HepG2 (cell line): ENCODE measurements around the gene SYN1. TPM values are rescaled to one million over a fixed set of nuclear protein-coding genes. Genes with fewer than 3 reads are reported as not detected.

ENCODE experiments used
- ATAC-seq: fragments of 200-7000 bp; cut with Tn5 transposase; 3 replicates; pipeline ENCODE4 v1.9.1; 2020; ENCODE audit warnings: mild to moderate bottlenecking, moderate library complexity
- BruUV-seq: library from RNA; stranded (reverse); fragments of 400-500 nt; replicated peaks from 2 replicates; lab custom pipeline; 2021; lab: Mats Ljungman, UMichigan
- CTCF ChIA-PET: fragments of 300-600 bp; formaldehyde crosslinking; extraction: SDS; loops from one replicate; lab custom pipeline; 2021; ENCODE audit warnings: low total read pairs, inconsistent platforms, low intra/inter-chr PET ratio; lab: Yijun Ruan, JAX
- POLR2A ChIA-PET: fragments of 350-600 bp; sonication (Branson Sonifier 250); formaldehyde crosslinking; loops from one replicate; lab custom pipeline; 2020; ENCODE audit warnings: antibody characterized with exemption, inconsistent platforms; lab: Yijun Ruan, JAX
- DNase-seq: peaks from one replicate; pipeline ENCODE4 v3.0.0-alpha.2; 2015; ENCODE audit warnings: low spot score
- FAIRE-seq: peaks from 3 replicates; lab custom pipeline; 2011; peaks lifted over from hg19 to GRCh38; lab: Jason Lieb, UNC
- H2AFZ ChIP-seq: one replicate; pipeline ENCODE4 v1.6.1; 2011; ENCODE audit warnings: low read length, inconsistent platforms
- H3K27ac ChIP-seq: fragments of 300-600 bp; 3 replicates; pipeline ENCODE4 v1.8.0; 2011; ENCODE audit warnings: mixed run types, mild to moderate bottlenecking, mixed read lengths, low read length, inconsistent platforms; ENCODE audit not compliant: insufficient read depth; ENCODE audit errors: extremely low read length
- H3K27me3 ChIP-seq, 2 experiments: fragments of 200-600 bp in 1 of 2; 2 replicates in 1 of 2; 3 replicates in 1 of 2; pipeline versions ENCODE4 v1.6.0 to v1.8.0; 2011; ENCODE audit warnings: low read length in 2 of 2, mild to moderate bottlenecking in 2 of 2, moderate library complexity in 2 of 2, inconsistent platforms in 1 of 2; ENCODE audit not compliant: insufficient read depth in 2 of 2, control insufficient read depth in 1 of 2
- H3K36me3 ChIP-seq, 2 experiments: fragments of 200-600 bp in 1 of 2; replicated peaks in 1 of 2; 2 replicates in 1 of 2; 3 replicates in 1 of 2; pipeline versions ENCODE4 v1.5.1 to v1.8.0; 2011; ENCODE audit warnings: low read length in 2 of 2, inconsistent platforms in 1 of 2; ENCODE audit not compliant: insufficient read depth in 2 of 2, control insufficient read depth in 1 of 2
- H3K4me1 ChIP-seq: 2 replicates; pipeline ENCODE4 v1.5.1; 2012; ENCODE audit warnings: low read length, inconsistent platforms; ENCODE audit not compliant: insufficient read depth
- H3K4me2 ChIP-seq: 2 replicates; pipeline ENCODE4 v1.6.0; 2011; ENCODE audit warnings: low read depth, low read length, inconsistent platforms
- H3K4me3 ChIP-seq, 3 experiments: fragments of 200-600 bp in 1 of 3; sonication (generic), shearing (Covaris generic) in 1 of 3; replicated peaks in 1 of 3; 2 replicates each; pipeline ENCODE4 v1.5.1; 2011 to 2016; ENCODE audit warnings: low read length in 3 of 3, inconsistent platforms in 2 of 3, low read depth in 2 of 3, mild to moderate bottlenecking in 2 of 3, control low read depth in 1 of 3, mixed read lengths in 1 of 3; ENCODE audit not compliant: insufficient read depth in 1 of 3
- H3K79me2 ChIP-seq: one replicate; pipeline ENCODE4 v1.6.1; 2011; ENCODE audit warnings: low read length, inconsistent platforms; ENCODE audit not compliant: insufficient read depth
- H3K9ac ChIP-seq: 2 replicates; pipeline ENCODE4 v1.6.0; 2011; ENCODE audit warnings: mild to moderate bottlenecking, low read depth, low read length, inconsistent platforms; ENCODE audit not compliant: insufficient read depth
- H3K9me3 ChIP-seq: 2 replicates; pipeline ENCODE4 v1.5.1; 2012; ENCODE audit warnings: mild to moderate bottlenecking, low read length
- H4K20me1 ChIP-seq: 2 replicates; pipeline ENCODE4 v1.6.0; 2011; ENCODE audit warnings: inconsistent platforms, mild to moderate bottlenecking, low read length, moderate library complexity; ENCODE audit not compliant: insufficient read depth
- ATRX ChIP-seq: sonication (generic); formaldehyde crosslinking; IDR thresholded peaks from 2 replicates; pipeline ENCODE4 v1.4.0; 2020; ENCODE audit warnings: missing genetic modification reagents, borderline replicate concordance
- MYNN ChIP-seq: sonication (generic); formaldehyde crosslinking; IDR thresholded peaks from 2 replicates; pipeline ENCODE4 v1.4.0; 2020; ENCODE audit warnings: mild to moderate bottlenecking, low read depth, missing genetic modification reagents
- NFIC ChIP-seq: IDR thresholded peaks from 2 replicates; pipeline ENCODE4 v1.6.1; 2012; ENCODE audit warnings: mild to moderate bottlenecking, low read length, inconsistent platforms
- NR2F1 ChIP-seq, 2 experiments: fragments of 450-650 bp in 1 of 2; formaldehyde crosslinking in 1 of 2; IDR thresholded peaks; 2 replicates each; pipeline versions ENCODE4 v1.5.0 to v1.6.1; 2016 to 2020; ENCODE audit warnings: mild to moderate bottlenecking in 1 of 2, missing compliant biosample characterization in 1 of 2, missing genetic modification reagents in 1 of 2, moderate library complexity in 1 of 2
- RARA ChIP-seq: IDR thresholded peaks from 2 replicates; pipeline ENCODE4 v1.6.1; 2016; ENCODE audit warnings: missing genetic modification reagents, missing compliant biosample characterization
- ZNF350 ChIP-seq: sonication (generic); formaldehyde crosslinking; IDR thresholded peaks from 2 replicates; pipeline ENCODE4 v1.4.0; 2020; ENCODE audit warnings: mild to moderate bottlenecking, low read depth, missing genetic modification reagents, borderline replicate concordance
- ZNF670 ChIP-seq: sonication (generic); formaldehyde crosslinking; IDR thresholded peaks from 2 replicates; pipeline ENCODE4 v1.8.0; 2022; ENCODE audit warnings: mild to moderate bottlenecking, missing genetic modification reagents, borderline replicate concordance
- ZNF703 ChIP-seq: sonication (generic); formaldehyde crosslinking; IDR thresholded peaks from 2 replicates; pipeline ENCODE4 v1.5.1; 2020; ENCODE audit warnings: missing genetic modification reagents, mild to moderate bottlenecking, moderate library complexity, borderline replicate concordance
- WGBS: methylation state at CpG from one replicate; pipeline ENCODE4 v1.1.6; 2017; ENCODE audit warnings: low lambda C conversion rate; 5-methylcytosine and 5-hydroxymethylcytosine counted together
- in situ Hi-C: cut with HindIII; loops from 2 replicates; pipeline ENCODE4 v1.10.0; 2017; ENCODE audit warnings: low pct_unique_long_range_greater_than_20kb; ENCODE audit not compliant: extremely low pct_ligation_motif_present
- intact Hi-C: fragments of 100-400 bp; cut with micrococcal nuclease; formaldehyde crosslinking; loops from one replicate; pipeline ENCODE4 v1.10.0; 2022; ENCODE audit not compliant: unreplicated experiment
- polyA plus RNA-seq, 8 experiments: library from polyadenylated mRNA; depleted of rRNA in 3 of 8; stranded (reverse) in 7 of 8; unstranded in 1 of 8; fragments of >200 nt; fragmentation: Illumina TruSeq in 4 of 8; extraction: Trizol in 4 of 8; gene quantifications; 2 replicates each; pipeline versions ENCODE4 v1.2.1 to v1.2.3, GENCODE V29; 2011 to 2016; ENCODE audit warnings: low read depth in 4 of 8, missing spikeins in 1 of 8, mixed read lengths in 1 of 8; ENCODE audit not compliant: insufficient read depth in 1 of 8
- total RNA-seq, 5 experiments: library from RNA; depleted of rRNA; stranded (reverse); fragments of >200 nt; fragmentation: Illumina TruSeq; extraction: Trizol; gene quantifications; 2 replicates each; pipeline ENCODE4 v1.2.3, GENCODE V29; 2016; ENCODE audit warnings: low read depth in 1 of 5
- TF ChIP-seq, protein P1 (sequence below): IDR thresholded peaks from 2 replicates; pipeline ENCODE4 v1.6.1; 2016; ENCODE audit warnings: missing genetic modification reagents, missing compliant biosample characterization
- TF ChIP-seq, protein P2 (sequence below): sonication (generic); formaldehyde crosslinking; IDR thresholded peaks from 2 replicates; pipeline ENCODE4 v1.4.0; 2020; ENCODE audit warnings: missing genetic modification reagents, mild to moderate bottlenecking, borderline replicate concordance

Gene SYN1
- total and polyA plus RNA-seq, 2 of the 13 experiments (the other 11 are each of a cell fraction or from before 2014, with no cell fraction given) = not detected

DNA sequence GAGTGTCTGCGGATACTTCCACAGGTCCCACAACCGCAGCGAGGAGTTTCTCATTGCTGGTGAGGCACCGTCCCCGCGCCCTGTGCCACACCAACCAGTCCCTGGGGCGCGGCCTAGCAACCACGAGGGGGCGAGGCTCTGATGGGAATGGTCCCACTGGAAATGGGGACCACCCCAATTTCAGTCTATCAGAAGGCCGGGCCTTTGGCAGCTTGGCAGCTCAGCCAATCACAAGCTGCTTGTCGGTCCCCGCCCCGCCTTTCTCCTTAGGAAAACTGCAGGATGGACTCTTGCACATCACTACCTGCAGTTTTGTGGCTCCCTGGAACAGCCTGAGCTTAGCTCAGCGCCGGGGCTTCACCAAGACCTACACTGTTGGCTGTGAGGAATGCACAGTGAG lies 34.4 kb downstream of the SYN1 start:
- H3K4me2 ChIP-seq = no peak overlapping the region
- WGBS = no CpG with 5 or more reads among the region's 16 CpGs
- CTCF ChIA-PET = no interaction called here
- BruUV-seq = no TSS peak
- no peak for DNase-seq
- in situ Hi-C loops = no loop called here
- TF ChIP-seq, protein P1, sequence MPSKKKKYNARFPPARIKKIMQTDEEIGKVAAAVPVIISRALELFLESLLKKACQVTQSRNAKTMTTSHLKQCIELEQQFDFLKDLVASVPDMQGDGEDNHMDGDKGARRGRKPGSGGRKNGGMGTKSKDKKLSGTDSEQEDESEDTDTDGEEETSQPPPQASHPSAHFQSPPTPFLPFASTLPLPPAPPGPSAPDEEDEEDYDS (CRISPR knock-in tag) = no peak
- TF ChIP-seq ZNF350 (CRISPR knock-in tag) (no peak), ATRX (CRISPR knock-in tag) (no peak), ZNF670 (no peak), NR2F1 (CRISPR knock-in tag; IDR thresholded peaks at IDR 0.05) (no peak), RARA (CRISPR knock-in tag) (no peak), NFIC (no peak), ZNF703 (CRISPR knock-in tag) (no peak), MYNN (no peak)
- TF ChIP-seq, protein P2, sequence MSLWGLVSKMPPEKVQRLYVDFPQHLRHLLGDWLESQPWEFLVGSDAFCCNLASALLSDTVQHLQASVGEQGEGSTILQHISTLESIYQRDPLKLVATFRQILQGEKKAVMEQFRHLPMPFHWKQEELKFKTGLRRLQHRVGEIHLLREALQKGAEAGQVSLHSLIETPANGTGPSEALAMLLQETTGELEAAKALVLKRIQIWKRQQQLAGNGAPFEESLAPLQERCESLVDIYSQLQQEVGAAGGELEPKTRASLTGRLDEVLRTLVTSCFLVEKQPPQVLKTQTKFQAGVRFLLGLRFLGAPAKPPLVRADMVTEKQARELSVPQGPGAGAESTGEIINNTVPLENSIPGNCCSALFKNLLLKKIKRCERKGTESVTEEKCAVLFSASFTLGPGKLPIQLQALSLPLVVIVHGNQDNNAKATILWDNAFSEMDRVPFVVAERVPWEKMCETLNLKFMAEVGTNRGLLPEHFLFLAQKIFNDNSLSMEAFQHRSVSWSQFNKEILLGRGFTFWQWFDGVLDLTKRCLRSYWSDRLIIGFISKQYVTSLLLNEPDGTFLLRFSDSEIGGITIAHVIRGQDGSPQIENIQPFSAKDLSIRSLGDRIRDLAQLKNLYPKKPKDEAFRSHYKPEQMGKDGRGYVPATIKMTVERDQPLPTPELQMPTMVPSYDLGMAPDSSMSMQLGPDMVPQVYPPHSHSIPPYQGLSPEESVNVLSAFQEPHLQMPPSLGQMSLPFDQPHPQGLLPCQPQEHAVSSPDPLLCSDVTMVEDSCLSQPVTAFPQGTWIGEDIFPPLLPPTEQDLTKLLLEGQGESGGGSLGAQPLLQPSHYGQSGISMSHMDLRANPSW (CRISPR knock-in tag) = no peak
- TF ChIP-seq, all 625 proteins: peak for 0
- no peak for ATAC-seq
- no peak overlapping the region for H2AFZ ChIP-seq
- no peak overlapping the region for H3K4me3 ChIP-seq
- H3K27me3 ChIP-seq = no peaks in the 10 kb centered on the region
- H3K4me1 ChIP-seq = peaks cover 6% of the 10 kb centered on the region
- no peak overlapping the region for H3K9ac ChIP-seq
- H3K79me2 ChIP-seq = no peaks in the 10 kb centered on the region
- no peaks in the 10 kb centered on the region for H3K9me3 ChIP-seq
- no peak for FAIRE-seq
- intact Hi-C loops = no loop called here
- no peaks in the 10 kb centered on the region for H4K20me1 ChIP-seq
- POLR2A ChIA-PET = no interaction called here
- H3K36me3 ChIP-seq = no peaks in the 10 kb centered on the region
- H3K27ac ChIP-seq = no peak overlapping the region
